GM18909 (cell line): ENCODE results near the gene THBS1.

Source experiments
- ATAC-seq: cut with Tn5 transposase; IDR thresholded peaks from one replicate; pipeline ENCODE4 v1.9.1; 2021; ENCODE audit warnings: mild to moderate bottlenecking; ENCODE audit not compliant: unreplicated experiment, poor library complexity

The THBS1 gene

DNA sequence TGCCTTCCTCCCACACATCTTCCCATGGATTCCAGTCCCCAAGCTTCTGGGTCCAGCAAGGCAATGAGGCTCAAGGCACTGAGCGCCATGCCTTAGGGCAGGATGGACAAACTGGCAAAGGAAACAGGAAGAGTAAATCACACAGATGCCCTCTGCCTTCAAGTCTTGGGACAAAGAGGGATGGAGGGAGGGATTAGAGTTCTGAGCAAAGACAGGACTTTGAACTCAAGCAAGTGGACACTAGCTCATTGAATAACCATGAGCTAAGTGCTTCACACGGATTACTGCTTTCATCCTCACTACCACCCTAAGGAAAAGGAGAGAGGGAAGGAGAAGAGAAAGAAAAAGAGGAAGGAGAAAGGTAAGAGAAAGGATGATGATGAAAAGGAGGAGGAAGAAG is 7.6 kb upstream of the THBS1 start:
- no peak for ATAC-seq

DNA sequence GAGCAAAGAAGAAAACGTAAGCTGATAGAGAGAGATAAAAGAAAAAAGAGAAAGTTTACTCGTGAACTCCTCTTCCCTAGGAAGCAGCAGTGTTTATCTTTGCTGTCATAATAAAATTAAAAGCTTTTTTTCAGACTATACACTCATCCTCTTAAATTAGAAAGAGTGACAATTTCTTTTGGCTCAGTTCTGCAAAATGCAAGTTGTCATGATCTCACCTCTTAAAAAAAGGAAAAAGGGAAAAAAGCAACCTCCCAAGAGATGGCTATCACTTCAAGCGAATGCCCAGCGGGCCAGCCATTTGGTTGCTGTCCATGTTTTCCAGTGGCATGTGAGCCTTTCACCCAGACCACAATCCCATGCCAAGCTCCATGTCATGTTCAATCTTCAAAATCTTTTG is 7.0 kb upstream of the THBS1 start:
- ATAC-seq, result no peak

DNA sequence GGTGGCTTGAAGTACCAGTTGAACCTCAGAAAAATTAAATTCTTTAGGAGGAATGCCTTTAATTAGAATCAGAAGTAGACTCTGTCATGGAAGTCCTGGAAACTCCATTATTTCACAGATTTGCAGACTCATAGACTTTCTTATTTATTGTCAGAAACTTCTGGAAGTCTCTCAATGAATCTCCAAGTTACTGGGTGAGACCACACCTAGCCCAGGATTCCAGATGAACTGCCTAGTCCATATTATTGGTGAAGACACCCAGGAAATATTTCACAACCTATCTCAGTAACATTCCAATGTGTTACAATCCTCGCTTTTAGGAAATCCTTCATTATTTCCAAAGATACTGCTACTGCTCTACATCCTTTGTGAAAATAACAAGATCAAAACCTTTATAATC is 6.5 kb upstream of the THBS1 start:
- ATAC-seq, result no peak

DNA sequence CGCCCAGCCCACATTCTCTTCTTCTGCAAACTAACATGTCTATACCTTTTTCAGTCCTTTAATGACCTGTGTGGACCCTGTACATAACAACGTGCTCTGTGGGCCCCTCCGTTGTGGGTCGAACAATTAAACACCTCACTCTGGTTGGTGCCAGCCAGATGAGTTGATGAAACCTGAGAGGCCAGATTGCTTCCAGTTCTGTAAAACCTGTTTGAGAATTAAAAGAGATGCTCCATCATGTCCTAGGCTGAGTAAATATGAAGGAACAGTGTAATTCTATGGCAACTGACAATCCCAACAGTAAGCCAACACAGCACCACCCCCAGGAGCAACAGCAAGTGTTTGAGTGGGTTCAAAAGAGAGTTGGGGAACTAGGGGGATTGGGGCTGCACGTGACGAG is 5.7 kb upstream of the THBS1 start:
- no peak for ATAC-seq

DNA sequence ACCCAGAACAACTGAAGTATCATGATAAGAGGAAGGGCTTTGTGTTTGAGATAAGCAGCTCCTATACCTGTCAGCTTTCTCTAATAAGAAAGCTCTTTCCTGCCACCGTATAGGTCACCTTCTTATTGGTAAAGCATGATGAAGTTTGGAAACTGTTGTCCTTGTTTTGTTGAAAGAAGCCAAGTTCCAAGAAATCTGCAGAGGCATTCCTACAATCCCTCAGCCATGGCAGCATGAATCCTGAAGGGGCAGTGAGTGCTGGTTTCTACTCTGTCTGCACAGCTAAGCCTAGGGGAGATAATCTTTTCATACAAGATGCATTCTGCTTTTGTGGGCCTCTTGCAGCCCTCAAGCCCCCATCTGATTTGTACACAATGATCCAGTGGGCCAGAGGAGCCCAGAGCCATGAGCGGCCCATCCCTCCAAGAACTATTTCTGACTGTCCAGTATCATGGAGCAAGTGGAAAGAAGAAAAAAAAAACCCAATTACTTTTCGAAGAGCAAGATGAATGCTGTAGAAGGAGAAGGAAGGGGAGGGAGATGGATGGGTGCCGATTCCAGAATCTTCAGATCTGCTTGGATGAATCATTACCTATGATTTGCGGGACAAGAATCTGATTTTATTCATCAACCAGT is 1.9 kb upstream of the THBS1 start:
- ATAC-seq, result no peak

DNA sequence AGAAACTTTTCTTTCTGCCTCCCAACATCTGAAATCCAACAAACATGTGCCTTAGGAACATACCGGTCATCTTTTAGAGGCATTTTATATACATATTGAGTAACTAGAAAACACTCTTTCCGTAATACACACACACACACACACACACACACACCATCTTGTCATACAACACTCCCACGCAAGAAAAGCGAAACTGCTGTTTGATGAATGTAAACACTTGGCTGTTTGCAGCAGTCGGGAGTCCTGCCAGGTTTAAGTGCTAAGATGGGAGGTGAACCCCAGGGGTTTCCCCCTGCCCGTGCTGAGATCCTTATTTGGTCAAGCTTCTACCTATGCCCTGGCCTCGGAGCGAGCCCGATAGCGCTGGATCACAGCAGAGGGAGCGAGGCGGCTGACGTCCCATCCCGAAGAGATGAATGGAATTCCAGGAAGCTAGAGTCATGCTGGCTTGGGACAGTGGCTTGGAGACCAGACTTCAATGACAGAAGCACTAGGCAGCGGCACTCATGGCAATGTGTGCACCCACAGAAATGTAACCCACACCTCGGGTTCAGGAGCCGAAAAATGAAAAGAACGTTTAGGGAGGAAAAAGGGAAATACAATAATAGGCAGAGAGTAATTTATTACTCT is 1.3 kb upstream of the THBS1 start:
- ATAC-seq, result no peak

DNA sequence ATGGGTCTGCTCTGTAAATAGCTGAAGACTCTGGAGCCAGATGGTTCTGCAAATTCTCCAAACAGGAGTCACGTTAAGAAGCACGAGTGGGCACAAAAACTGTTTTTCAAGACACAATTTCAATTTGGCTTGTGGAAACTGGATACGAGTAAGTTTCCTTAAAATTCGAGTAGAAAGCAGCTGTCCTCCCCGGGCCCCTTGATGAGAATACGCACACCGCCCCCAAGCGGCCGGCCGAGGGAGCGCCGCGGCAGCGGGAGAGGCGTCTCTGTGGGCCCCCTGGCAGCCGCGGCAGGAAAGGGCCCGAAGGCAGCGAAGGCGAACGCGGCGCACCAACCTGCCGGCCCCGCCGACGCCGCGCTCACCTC is 778 bp upstream of the THBS1 start:
- peak; percentile 85 for ATAC-seq

DNA sequence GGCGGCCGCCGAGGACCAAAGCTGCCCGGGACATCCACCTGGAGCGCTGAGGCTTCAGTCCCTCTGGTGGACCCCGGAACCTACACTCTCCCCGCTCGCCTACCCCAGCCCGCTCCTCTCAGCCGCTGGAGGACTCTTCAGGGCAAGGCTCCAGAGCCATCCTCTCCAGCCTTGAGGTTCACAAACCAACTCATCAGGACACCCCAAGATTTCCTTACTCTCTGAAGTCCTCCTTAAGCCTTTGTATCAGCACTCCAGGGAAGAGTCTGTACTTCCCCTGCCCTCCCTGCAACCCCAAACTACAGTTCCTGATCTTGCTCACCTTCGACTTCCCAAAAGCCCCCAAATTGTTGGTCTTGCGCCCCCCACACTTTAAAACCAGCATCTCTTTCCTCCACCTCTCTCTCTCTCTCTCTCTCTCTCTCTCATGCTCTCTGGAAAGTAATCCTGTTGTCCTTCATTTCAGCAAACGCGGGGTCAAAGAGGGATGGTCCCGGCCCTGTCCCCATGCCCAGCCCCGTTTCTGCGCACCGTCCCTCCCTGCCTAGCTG is 438 bp downstream of the THBS1 start:
- ATAC-seq, result no peak

DNA sequence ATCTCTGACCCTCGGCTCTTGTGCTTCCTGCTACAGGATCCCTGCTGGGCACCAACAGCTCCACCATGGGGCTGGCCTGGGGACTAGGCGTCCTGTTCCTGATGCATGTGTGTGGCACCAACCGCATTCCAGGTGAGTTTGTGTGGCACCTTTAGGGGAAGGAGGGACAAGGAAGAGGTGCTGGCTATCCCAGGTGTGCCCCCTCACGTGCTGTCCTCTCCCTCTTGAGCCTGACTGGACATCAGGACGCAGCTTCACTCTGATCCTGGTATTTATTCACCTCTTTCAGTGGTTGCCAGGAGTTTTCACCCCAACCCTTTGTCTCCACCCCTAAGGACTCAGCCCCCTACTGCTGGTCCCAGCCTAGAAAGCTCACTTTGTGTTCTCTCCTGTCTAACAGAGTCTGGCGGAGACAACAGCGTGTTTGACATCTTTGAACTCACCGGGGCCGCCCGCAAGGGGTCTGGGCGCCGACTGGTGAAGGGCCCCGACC is 960 bp downstream of the THBS1 start:
- ATAC-seq, result no peak

DNA sequence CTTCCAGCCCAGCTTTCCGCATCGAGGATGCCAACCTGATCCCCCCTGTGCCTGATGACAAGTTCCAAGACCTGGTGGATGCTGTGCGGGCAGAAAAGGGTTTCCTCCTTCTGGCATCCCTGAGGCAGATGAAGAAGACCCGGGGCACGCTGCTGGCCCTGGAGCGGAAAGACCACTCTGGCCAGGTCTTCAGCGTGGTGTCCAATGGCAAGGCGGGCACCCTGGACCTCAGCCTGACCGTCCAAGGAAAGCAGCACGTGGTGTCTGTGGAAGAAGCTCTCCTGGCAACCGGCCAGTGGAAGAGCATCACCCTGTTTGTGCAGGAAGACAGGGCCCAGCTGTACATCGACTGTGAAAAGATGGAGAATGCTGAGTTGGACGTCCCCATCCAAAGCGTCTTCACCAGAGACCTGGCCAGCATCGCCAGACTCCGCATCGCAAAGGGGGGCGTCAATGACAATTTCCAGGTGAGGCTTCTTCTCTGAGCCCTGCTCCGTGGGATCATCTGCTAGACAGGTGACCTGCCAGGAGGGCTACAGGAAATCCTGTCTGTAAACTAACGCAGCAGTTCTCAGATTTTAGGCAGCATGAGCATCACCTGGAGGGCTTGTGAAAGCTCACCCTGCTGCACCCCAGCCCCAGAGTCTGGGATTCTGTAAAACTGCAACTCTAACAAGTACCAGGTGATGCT is 1.6 kb downstream of the THBS1 start:
- ATAC-seq, result no peak

DNA sequence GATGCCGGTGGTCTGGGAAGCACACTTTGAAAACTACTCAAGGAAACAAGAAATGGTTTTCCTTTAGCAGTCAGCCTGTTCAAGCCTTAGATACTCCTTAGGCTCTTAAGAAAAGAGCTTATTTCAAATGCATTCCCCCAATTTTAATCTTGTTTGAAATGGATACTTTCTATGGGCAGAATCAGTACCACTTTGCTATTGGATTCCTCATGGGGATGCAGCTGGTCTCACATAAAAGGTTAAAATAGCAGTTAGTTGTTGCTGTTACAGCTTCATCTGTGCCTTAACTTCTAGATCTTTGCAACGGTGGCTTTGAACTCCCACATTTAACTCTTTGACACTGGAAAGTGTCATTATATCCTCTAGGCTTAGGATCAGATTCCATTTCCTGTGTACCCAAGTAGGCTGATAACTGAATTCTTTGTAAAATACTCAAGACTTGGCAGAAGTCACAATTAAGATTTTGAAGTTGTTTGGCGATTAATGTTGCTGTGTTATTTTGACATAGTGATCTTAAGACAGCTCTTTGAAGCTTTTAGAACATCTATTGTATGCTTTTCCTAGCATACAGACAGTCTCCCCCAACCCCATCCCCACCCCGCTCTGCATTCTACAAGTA is 2.2 kb downstream of the THBS1 start:
- ATAC-seq, result no peak

DNA sequence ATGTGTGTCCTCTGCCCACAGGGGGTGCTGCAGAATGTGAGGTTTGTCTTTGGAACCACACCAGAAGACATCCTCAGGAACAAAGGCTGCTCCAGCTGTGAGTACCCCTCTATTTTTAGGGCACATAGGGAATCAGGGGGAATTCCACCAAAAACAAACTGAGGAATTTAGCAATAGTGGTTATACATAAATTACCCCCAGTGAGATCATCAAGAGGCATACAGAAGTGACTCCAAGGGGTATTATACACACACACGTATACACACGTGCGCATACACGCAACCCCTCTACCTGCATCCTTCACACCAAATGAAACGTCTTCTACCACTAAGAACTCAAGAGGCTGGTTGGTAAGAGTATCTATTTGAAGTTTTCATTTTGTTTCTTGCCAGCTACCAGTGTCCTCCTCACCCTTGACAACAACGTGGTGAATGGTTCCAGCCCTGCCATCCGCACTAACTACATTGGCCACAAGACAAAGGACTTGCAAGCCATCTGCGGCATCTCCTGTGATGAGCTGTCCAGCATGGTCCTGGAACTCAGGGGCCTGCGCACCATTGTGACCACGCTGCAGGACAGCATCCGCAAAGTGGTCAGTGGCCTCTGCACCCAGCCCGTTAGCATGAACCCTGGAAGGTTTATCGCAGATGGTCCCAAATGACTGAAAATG is 2.9 kb downstream of the THBS1 start:
- no peak for ATAC-seq

DNA sequence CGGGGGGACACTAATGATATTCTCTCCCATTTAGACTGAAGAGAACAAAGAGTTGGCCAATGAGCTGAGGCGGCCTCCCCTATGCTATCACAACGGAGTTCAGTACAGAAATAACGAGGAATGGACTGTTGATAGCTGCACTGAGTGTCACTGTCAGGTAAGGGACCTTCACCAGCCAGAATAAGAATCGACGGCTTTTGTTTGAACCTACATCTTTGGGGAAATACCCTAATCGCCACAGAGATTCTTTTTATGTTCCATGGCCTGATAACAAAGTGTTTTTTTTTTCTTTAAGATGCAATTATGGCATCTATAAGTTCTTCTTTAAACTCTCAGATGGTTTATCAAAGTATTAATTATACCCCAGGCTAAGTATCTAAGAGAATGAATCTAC is 3.4 kb downstream of the THBS1 start:
- ATAC-seq, result no peak

DNA sequence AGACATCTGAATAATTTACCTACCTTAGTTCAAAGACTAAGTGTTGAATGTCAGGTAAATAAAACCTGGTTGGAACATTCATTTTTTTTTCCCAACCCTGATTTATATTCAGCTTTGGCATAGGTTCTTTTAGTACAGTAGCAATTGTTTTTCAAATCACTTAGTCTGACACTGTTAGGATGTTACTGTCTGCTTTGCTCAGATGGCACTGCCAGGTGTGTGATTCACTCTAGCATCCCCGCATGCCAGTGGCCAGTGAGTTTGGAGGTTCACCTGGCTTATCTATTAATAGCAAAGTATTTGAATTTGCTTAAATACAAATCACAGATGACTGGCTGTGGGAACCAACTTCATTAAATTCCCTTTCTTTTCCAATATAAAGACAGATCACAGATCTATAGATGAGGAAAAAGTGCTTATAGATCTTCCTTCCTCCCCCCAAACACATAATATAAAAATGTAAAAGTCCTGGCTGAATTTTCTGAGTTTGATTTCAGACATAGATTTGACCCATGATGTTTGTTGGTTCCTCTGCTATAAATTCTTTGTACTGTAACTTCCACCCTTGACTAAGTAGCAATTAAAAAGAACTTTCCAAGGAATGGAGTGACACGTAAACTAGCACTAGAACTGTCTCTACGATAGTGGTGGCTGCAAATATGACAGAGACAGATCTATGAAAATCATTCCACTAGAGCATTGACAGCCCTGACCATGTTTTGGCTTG is 3.9 kb downstream of the THBS1 start:
- ATAC-seq, result no peak

DNA sequence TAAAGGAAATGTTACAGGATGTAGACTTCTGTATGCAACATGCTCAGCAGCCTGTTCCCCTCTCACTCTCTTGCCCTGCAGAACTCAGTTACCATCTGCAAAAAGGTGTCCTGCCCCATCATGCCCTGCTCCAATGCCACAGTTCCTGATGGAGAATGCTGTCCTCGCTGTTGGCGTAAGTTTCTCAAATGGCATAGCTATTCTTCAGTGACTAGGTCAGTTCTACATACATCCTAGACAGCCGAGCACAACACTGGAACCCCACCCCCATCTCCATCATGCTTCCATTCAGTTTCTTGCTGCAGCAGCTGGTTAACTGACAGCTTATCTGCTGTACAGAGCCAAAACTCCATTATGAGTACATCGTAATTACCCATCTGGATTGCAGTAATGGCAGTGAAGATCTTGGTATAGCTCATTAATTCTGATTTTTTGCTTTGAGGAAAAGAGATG is 4.5 kb downstream of the THBS1 start:
- no peak for ATAC-seq

DNA sequence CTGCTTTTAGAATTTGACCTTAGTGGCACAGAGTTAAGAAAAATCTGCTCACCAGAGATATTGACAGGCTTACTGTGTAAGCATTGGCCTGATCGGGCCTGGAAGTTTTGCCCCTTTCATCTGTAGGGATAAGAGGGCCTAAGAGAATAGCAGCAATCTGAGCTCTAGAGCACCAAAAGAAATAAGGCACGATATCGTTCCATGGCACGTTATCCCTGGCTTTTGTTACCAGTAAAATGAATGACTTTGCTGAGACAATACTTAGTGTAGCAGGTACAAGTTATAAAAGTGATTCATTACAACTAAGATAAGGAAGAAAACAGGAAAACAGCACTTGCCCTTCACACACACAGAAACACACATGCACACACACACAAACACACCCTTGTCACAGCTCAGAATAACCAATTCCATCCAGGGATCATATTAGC is 5.0 kb downstream of the THBS1 start:
- no peak for ATAC-seq

DNA sequence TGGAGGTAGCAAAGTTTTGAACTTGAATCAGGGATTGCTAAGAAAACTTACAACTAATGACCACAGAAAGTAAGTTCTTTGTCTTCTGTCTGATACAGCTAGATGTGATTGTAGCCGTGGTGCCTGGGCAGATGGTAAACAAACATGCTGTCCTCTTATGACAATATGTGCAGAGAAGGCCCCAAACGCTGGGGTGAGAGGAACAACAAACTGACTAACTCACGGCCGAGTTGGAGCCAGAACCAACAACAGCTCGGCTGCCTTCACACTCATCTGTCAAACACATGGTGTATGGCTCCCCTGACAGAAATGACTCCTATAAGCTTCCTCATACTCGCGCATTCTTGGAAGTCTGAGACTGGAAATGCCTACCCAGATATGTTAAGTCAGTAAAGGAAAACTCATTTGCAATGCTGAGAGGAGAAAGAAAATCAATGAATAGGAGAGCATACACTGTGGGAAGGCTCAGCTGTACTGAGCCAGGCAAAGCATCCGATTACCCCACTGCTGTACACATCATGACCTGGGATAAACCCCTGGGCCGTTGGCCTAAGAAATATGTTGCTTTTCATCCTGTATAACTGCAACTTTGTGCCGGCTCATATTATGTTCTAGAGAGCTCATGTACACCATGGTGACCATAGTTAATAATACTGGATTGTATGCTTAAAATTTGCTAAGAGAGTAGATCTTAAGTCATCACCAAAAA is 5.7 kb downstream of the THBS1 start:
- no peak for ATAC-seq

DNA sequence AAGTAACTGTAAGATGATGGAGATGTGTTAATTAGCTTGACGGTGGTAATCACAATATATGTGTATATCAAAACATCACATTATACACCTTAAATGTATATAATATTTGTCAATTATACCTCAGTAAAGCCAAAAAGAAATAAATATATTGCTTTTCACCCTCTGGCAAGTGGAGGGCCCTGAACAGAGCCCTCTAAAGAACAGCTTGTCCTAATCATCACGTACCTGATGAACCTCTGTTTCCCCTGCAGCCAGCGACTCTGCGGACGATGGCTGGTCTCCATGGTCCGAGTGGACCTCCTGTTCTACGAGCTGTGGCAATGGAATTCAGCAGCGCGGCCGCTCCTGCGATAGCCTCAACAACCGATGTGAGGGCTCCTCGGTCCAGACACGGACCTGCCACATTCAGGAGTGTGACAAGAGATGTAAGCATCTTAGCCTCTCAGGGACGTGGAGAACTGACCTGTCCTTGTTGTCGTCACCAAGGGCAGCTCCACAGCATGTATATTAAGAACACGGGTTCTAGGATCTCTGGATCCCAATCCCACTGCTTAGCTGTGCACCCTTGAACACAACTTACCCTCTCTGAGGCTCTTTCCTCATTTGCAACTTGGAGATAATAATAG is 6.3 kb downstream of the THBS1 start:
- no peak for ATAC-seq
